Stimulated activated CD4-positive, alpha-beta T cell treated with anti-CD3 and anti-CD28 coated beads, Interleukin-4, amount 100 ng/mL, for 4 hours (primary cell): ENCODE results near the gene RAB6D.
"Not testable (repeated sequence)": the region's sequence is repeated elsewhere in the genome, so short reads cannot be mapped to it uniquely, and the experiment has no call there.

ENCODE experiments used
- DNase-seq, 2 experiments: peaks; one replicate each; pipeline ENCODE4 v3.0.0-alpha.2; 2020

RAB6D gene

GRCh38 chr2:131363703-131364186 is at the start of gene RAB6D:
TSS of gene RAB6D (minus strand) at chr2:131364168. CDS start at chr2:131363720, 448 bp downstream.
- not testable (repeated sequence) for DNase-seq

GRCh38 chr2:131413148-131413747 is 49.3 kb upstream of the RAB6D start:
- no peak for DNase-seq

- DNase-seq, result no peak
Measured at GRCh38 chr2:131410173-131410572, 46.2 kb upstream of the RAB6D start.

GRCh38 chr2:131408778-131409177 is 44.8 kb upstream of the RAB6D start:
- no peak for DNase-seq

GRCh38 chr2:131408207-131408606 is 44.2 kb upstream of the RAB6D start:
- DNase-seq, result no peak

GRCh38 chr2:131404753-131405152 is 40.8 kb upstream of the RAB6D start:
- no peak for DNase-seq

GRCh38 chr2:131402320-131403039 is 38.5 kb upstream of the RAB6D start:
- DNase-seq, result no peak

- DNase-seq, result no peak
Measured at GRCh38 chr2:131400849-131401248, 36.9 kb upstream of the RAB6D start.

GRCh38 chr2:131400441-131400840 is 36.5 kb upstream of the RAB6D start:
- not testable (repeated sequence) for DNase-seq

GRCh38 chr2:131396209-131396608 is 32.2 kb upstream of the RAB6D start:
- not testable (repeated sequence) for DNase-seq

GRCh38 chr2:131395024-131395645 is 31.2 kb upstream of the RAB6D start:
- DNase-seq, result not testable (repeated sequence)

GRCh38 chr2:131394147-131394931 is 30.4 kb upstream of the RAB6D start:
- no peak for DNase-seq

- DNase-seq, result not testable (repeated sequence)
Measured at GRCh38 chr2:131391953-131392352, 28.0 kb upstream of the RAB6D start.

GRCh38 chr2:131391471-131391870 is 27.5 kb upstream of the RAB6D start:
- not testable (repeated sequence) for DNase-seq

GRCh38 chr2:131390495-131391130 is 26.6 kb upstream of the RAB6D start:
- DNase-seq, result not testable (repeated sequence)

- no peak for DNase-seq
Measured at GRCh38 chr2:131389657-131390056, 25.7 kb upstream of the RAB6D start.

- DNase-seq, result not testable (repeated sequence)
Measured at GRCh38 chr2:131388834-131389233, 24.9 kb upstream of the RAB6D start.

GRCh38 chr2:131373111-131373510 is 9.1 kb upstream of the RAB6D start:
- not testable (repeated sequence) for DNase-seq

GRCh38 chr2:131369954-131370353 is 6.0 kb upstream of the RAB6D start:
- DNase-seq, result no peak

- DNase-seq, result not testable (repeated sequence)
Measured at GRCh38 chr2:131368493-131369066, 4.6 kb upstream of the RAB6D start.

- no peak for DNase-seq
Measured at GRCh38 chr2:131367352-131367751, 3.4 kb upstream of the RAB6D start.

- no peak for DNase-seq
Measured at GRCh38 chr2:131366643-131367042, 2.7 kb upstream of the RAB6D start.
